Renal cortical epithelial cell (primary cell): ENCODE measurements around the gene FOXO3. TPM values are rescaled to one million over a fixed set of nuclear protein-coding genes. Genes with fewer than 3 reads are reported as not detected.
"Not testable (repeated sequence)": the region's sequence is repeated elsewhere in the genome, so short reads cannot be mapped to it uniquely, and the experiment has no call there.

ENCODE experiments used
- DNase-seq: peaks from one replicate; pipeline ENCODE4 v3.0.0-alpha.2; 2011; ENCODE audit warnings: low read depth
- total RNA-seq: library from RNA; depleted of rRNA; stranded (reverse); fragments of >200 nt; gene quantifications from 2 replicates; pipeline ENCODE4 v1.2.3, GENCODE V29; 2014

The FOXO3 gene
- total RNA-seq, 1 donor from 2014 or later = 88.4 TPM

- DNase-seq = not testable (repeated sequence)
These were observed 123.3 kb downstream of the FOXO3 start for GRCh38 chr6:108683976-108684375.

GRCh38 chr6:108684771-108685329 is 124.1 kb downstream of the FOXO3 start:
- peak; percentile 63 for DNase-seq

- no peak for DNase-seq
These were observed 125.3 kb downstream of the FOXO3 start for GRCh38 chr6:108685970-108686369.

GRCh38 chr6:108686896-108687295 is 126.2 kb downstream of the FOXO3 start:
- no peak for DNase-seq

GRCh38 chr6:108687921-108688320 is 127.2 kb downstream of the FOXO3 start:
- DNase-seq = no peak

GRCh38 chr6:108689272-108690161 is 128.8 kb downstream of the FOXO3 start:
- DNase-seq = peak; percentile 99

GRCh38 chr6:108690326-108691049 is 129.8 kb downstream of the FOXO3 start:
- no peak for DNase-seq

- no peak for DNase-seq
These were observed 132.9 kb downstream of the FOXO3 start for GRCh38 chr6:108693430-108694154.

- no peak for DNase-seq
These were observed 134.1 kb downstream of the FOXO3 start for GRCh38 chr6:108694816-108695215.

- DNase-seq = no peak
These were observed 136.9 kb downstream of the FOXO3 start for GRCh38 chr6:108697561-108698161.

GRCh38 chr6:108698593-108699289 is 138.0 kb downstream of the FOXO3 start:
- DNase-seq = no peak

GRCh38 chr6:108699290-108700041 is 138.7 kb downstream of the FOXO3 start:
- DNase-seq = no peak

- no peak for DNase-seq
These were observed 141.6 kb downstream of the FOXO3 start for GRCh38 chr6:108702106-108702851.

- DNase-seq = no peak
These were observed 145.9 kb downstream of the FOXO3 start for GRCh38 chr6:108706649-108707048.

- DNase-seq = peak; percentile 84
These were observed 146.7 kb downstream of the FOXO3 start for GRCh38 chr6:108707328-108707976.

- DNase-seq = no peak
These were observed 149.3 kb downstream of the FOXO3 start for GRCh38 chr6:108710030-108710429.

GRCh38 chr6:108710551-108710950 is 149.8 kb downstream of the FOXO3 start:
- peak; percentile 79 for DNase-seq

- DNase-seq = no peak
These were observed 150.4 kb downstream of the FOXO3 start for GRCh38 chr6:108711071-108711470.

GRCh38 chr6:108711826-108712225 is 151.1 kb downstream of the FOXO3 start:
- peak; percentile 26 for DNase-seq
